VCaP (cell line): ENCODE data around the gene THADA.

Source experiments
- H3K27ac ChIP-seq: fragments of 450-650 bp; 2 replicates; pipeline ENCODE4 v1.5.1; 2017
- TF ChIP-seq, protein P1 (sequence below): fragments of 450-650 bp; conservative IDR thresholded peaks from 2 replicates; pipeline ENCODE4 v1.5.1; 2017; ENCODE audit warnings: mild to moderate bottlenecking, moderate library complexity

THADA gene

GRCh38 chr2:43348908-43349661 is 246.8 kb downstream of the THADA start:
- TF ChIP-seq, protein P1, sequence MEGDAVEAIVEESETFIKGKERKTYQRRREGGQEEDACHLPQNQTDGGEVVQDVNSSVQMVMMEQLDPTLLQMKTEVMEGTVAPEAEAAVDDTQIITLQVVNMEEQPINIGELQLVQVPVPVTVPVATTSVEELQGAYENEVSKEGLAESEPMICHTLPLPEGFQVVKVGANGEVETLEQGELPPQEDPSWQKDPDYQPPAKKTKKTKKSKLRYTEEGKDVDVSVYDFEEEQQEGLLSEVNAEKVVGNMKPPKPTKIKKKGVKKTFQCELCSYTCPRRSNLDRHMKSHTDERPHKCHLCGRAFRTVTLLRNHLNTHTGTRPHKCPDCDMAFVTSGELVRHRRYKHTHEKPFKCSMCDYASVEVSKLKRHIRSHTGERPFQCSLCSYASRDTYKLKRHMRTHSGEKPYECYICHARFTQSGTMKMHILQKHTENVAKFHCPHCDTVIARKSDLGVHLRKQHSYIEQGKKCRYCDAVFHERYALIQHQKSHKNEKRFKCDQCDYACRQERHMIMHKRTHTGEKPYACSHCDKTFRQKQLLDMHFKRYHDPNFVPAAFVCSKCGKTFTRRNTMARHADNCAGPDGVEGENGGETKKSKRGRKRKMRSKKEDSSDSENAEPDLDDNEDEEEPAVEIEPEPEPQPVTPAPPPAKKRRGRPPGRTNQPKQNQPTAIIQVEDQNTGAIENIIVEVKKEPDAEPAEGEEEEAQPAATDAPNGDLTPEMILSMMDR, result no peak
- H3K27ac ChIP-seq, result no peak overlapping the region

GRCh38 chr2:43347746-43348145 is 248.1 kb downstream of the THADA start:
- TF ChIP-seq, protein P1, result no peak
- no peak overlapping the region for H3K27ac ChIP-seq

GRCh38 chr2:43346602-43347567 is 249.0 kb downstream of the THADA start:
- H3K27ac ChIP-seq, result peak overlapping the region; percentile 86
- TF ChIP-seq, protein P1, result no peak

GRCh38 chr2:43345872-43346271 is 250.0 kb downstream of the THADA start:
- H3K27ac ChIP-seq, result peak overlapping the region; percentile 86
- TF ChIP-seq, protein P1, result no peak

DNA sequence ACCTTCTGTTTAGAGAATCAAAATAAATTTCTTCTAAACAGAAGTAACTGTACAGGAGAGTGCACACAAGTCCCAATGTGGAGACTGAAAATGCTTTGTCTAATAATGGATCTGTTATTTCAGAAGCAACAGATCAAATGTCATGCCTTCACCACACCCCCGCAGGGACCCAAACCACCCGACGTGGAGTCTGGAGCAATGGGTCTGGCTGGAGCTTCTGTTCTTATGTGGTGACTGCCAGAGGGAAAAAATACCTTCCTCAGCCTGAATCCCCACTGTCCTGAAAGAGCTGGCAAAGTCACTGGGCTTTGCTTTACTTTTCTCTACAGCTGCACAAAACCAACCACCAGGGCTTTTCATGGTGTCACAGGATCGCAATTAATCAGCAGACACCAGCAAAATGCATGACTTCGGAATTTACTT is 250.4 kb downstream of the THADA start:
- TF ChIP-seq, protein P1, result no peak
- peak overlapping the region; percentile 86 for H3K27ac ChIP-seq

DNA sequence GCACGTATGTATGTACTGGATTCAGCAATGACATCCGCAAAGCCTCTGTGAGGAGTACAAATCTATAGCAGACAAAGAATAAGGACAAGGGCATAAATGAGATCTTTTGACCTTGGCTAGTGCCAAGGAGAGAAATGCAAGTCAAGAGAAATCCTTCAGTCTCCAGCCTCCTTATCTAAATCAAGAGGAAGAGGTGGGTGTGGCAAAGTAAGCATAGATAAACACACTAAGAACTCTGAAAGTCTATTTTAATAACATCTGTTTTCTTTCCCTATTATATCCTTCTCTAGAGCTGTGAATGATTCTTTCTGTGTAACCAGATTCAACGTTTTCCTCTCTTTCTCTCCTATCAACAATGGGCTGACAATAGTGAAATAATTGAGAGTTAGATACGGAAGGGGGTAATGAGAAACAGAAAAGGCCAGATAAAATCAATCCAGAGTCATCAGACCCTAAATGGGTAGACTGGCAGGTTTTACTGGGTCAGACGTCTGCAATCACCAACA is 250.9 kb downstream of the THADA start:
- H3K27ac ChIP-seq, result peak overlapping the region; percentile 86
- TF ChIP-seq, protein P1, result no peak
